Activated CD4-positive, alpha-beta T cell treated with anti-CD3 and anti-CD28 coated beads, Interleukin-2, amount 10 ng/mL, durations not matched to agents 7 days and 5 days (primary cell): Measurements from ENCODE around the gene ATP6V1B1. TPM values are rescaled to one million over a fixed set of nuclear protein-coding genes. Genes with fewer than 3 reads are reported as not detected.

ENCODE experiments used
- CTCF ChIA-PET: fragments of 350-600 bp; sonication (Branson Sonifier 250); formaldehyde crosslinking; loops from one replicate; lab custom pipeline; 2021; ENCODE audit warnings: antibody characterized with exemption; lab: Charles Lee
- POLR2A ChIA-PET: fragments of 350-600 bp; sonication (Branson Sonifier 250); formaldehyde crosslinking; loops from one replicate; lab custom pipeline; 2021; ENCODE audit warnings: antibody characterized with exemption; lab: Charles Lee
- DNase-seq: peaks from one replicate; pipeline ENCODE4 v3.0.0-alpha.2; 2020
- H3K27ac Mint-ChIP-seq: one replicate; pipeline ENCODE4 v1.8.0; 2021; ENCODE audit warnings: mild to moderate bottlenecking, moderate library complexity, mixed read lengths
- H3K27me3 Mint-ChIP-seq: one replicate; pipeline ENCODE4 v1.8.0; 2021; ENCODE audit warnings: mixed read lengths
- H3K36me3 Mint-ChIP-seq: one replicate; pipeline ENCODE4 v1.8.0; 2021; ENCODE audit warnings: low read depth, mixed read lengths
- H3K4me1 Mint-ChIP-seq: one replicate; pipeline ENCODE4 v1.8.0; 2021; ENCODE audit warnings: mixed read lengths
- H3K4me3 Mint-ChIP-seq: one replicate; pipeline ENCODE4 v1.8.0; 2021; ENCODE audit warnings: mild to moderate bottlenecking, moderate library complexity, mixed read lengths
- H3K9me3 Mint-ChIP-seq: one replicate; pipeline ENCODE4 v1.8.0; 2021; ENCODE audit warnings: mixed read lengths
- total RNA-seq, 2 experiments: library from RNA; stranded (reverse); gene quantifications; one replicate each; pipeline ENCODE4 v1.2.3, GENCODE V29; 2021

Gene ATP6V1B1
- total RNA-seq = not detected

- CTCF ChIA-PET = interaction anchor here (1.6 kb wide), 1 partner anchor 13 kb away, joined by 3 read pairs; no protein-coding TSS in a partner anchor
- H3K36me3 Mint-ChIP-seq = no peaks in the 10 kb centered on the region
Measured at GRCh38 chr2:70935468-70936164, at the start of gene ATP6V1B1. TSS of gene ATP6V1B1 (plus strand) at chr2:70935900. CDS start at chr2:70935955, 55 bp downstream.

DNA sequence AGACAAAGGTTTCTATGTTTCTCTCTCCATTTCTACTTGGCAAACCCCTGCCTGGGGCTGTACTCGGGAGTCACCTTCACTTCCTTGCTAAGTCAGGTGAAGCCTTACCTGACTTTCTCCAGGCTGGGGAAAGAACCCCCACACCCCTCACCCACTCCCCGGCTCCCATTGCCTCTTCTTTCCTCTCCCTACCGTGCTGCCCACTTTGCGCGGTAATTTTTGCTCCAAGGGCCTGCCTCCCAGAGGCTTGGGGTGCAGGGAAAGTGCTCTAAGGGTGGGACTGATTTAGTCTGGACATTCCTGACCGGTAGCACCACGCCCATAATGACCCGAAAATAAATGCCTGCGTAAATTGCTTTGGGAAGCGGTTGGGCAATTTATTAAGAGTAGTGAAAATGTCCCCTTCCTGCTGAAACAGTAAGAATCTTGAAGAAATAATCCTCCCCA lies 49.1 kb upstream of the ATP6V1B1 start:
- H3K27ac Mint-ChIP-seq = no peak overlapping the region
- ChIA-PET CTCF (no interaction called here), POLR2A (no interaction called here)
- no peaks in the 10 kb centered on the region for H3K9me3 Mint-ChIP-seq
- H3K4me1 Mint-ChIP-seq = peaks cover 29% of the 10 kb centered on the region
- peaks cover 7% of the 10 kb centered on the region for H3K36me3 Mint-ChIP-seq
- peaks cover 91% of the 10 kb centered on the region for H3K27me3 Mint-ChIP-seq
- DNase-seq = no peak
- H3K4me3 Mint-ChIP-seq = peak overlapping the region; percentile 58

More at GRCh38 chr2:70935468-70936164, at the start of gene ATP6V1B1:
- no peak for DNase-seq
- Mint-ChIP-seq H3K27me3 (peaks cover 16% of the 10 kb centered on the region), H3K9me3 (no peaks in the 10 kb centered on the region), H3K27ac (no peak within 1 kb of the TSS), H3K4me3 (no peak within 1 kb of the TSS), H3K4me1 (no peaks in the 10 kb centered on the region)
- POLR2A ChIA-PET = no interaction called here

GRCh38 chr2:70887208-70887549 lies 48.5 kb upstream of the ATP6V1B1 start:
- Mint-ChIP-seq H3K36me3 (peaks cover 7% of the 10 kb centered on the region), H3K27me3 (peaks cover 91% of the 10 kb centered on the region), H3K9me3 (no peaks in the 10 kb centered on the region), H3K27ac (peak overlapping the region; percentile 39), H3K4me3 (peak overlapping the region; percentile 58), H3K4me1 (peaks cover 29% of the 10 kb centered on the region)
- ChIA-PET CTCF (no interaction called here), POLR2A (no interaction called here)
- DNase-seq = no peak

DNA sequence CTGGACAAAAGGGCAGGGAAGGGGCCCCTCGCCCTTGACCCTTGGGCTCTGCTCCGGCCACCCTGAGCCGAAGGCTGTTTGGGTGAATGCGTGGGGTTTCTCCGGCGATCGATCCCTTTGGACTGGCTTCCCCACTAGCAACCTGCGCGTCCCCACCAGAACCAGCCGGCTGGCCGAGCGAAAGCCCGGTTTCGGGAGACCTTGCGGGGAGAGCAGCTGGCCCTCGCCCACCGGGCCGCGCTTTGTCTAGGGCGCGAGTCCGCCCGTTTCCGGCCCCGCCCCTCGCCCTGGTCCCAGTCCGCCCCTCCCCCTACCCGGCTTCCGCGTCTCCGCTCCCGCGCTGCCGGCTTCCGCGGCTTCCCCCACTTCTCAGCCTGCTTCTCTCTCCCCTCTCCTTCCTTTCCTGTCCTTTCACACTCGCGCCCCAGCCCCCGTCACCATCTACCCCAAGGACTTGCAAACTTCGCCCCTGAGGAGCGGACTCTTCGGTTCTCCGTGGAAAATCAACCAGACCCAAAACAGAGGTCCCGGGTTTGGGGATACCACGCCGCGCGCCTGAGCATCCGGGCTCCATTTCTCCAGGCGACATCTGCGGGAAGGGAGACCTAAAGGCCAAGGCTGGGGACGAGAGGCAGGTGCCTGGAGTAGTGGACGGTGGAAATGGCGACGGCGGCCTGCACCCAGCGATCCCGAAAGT lies 48.0 kb upstream of the ATP6V1B1 start:
- H3K9me3 Mint-ChIP-seq = no peaks in the 10 kb centered on the region
- peak overlapping the region; percentile 58 for H3K4me3 Mint-ChIP-seq
- peaks cover 29% of the 10 kb centered on the region for H3K4me1 Mint-ChIP-seq
- peaks cover 7% of the 10 kb centered on the region for H3K36me3 Mint-ChIP-seq
- ChIA-PET POLR2A (no interaction called here), CTCF (interaction anchor here (0.7 to 1.0 kb wide), 3 partner anchors 14 to 469 kb away, joined by 3 read pairs; no protein-coding TSS in a partner anchor)
- peaks cover 92% of the 10 kb centered on the region for H3K27me3 Mint-ChIP-seq
- H3K27ac Mint-ChIP-seq = peak overlapping the region; percentile 62
- DNase-seq = peak; percentile 19

DNA sequence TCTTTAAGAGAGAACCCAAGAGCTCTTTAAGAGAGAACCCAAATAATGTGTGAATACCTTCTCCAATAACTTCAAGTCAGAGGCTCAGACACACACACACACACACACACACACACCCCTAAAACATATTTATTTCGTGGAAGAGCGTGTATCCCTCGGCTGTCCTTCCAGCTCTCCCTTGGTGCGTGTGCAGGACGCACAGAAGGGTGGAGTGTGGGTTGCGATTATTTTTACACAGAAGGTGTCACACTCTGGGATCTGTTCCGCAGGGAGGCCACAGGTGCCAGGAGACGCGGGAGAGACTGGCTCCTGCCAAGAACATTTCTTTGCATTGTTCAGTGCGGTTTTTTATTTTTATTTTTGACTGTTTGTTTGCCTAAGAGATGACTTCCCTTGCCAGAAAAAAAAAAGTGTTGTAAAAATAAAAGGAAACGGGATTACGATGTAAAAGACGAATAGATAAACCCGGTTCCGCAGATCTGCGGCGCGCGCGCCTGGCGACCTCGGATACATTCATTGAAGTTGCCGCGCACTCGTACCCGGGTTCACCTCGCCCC lies 47.3 kb upstream of the ATP6V1B1 start:
- DNase-seq = no peak
- Mint-ChIP-seq H3K4me1 (peaks cover 29% of the 10 kb centered on the region), H3K27me3 (peaks cover 90% of the 10 kb centered on the region), H3K27ac (peak overlapping the region; percentile 62), H3K9me3 (no peaks in the 10 kb centered on the region), H3K36me3 (peaks cover 7% of the 10 kb centered on the region), H3K4me3 (peak overlapping the region; percentile 58)
- ChIA-PET CTCF (interaction anchor here (0.7 to 1.2 kb wide), 5 partner anchors 8 to 468 kb away, joined by 3 read pairs; no protein-coding TSS in a partner anchor), POLR2A (no interaction called here)

DNA sequence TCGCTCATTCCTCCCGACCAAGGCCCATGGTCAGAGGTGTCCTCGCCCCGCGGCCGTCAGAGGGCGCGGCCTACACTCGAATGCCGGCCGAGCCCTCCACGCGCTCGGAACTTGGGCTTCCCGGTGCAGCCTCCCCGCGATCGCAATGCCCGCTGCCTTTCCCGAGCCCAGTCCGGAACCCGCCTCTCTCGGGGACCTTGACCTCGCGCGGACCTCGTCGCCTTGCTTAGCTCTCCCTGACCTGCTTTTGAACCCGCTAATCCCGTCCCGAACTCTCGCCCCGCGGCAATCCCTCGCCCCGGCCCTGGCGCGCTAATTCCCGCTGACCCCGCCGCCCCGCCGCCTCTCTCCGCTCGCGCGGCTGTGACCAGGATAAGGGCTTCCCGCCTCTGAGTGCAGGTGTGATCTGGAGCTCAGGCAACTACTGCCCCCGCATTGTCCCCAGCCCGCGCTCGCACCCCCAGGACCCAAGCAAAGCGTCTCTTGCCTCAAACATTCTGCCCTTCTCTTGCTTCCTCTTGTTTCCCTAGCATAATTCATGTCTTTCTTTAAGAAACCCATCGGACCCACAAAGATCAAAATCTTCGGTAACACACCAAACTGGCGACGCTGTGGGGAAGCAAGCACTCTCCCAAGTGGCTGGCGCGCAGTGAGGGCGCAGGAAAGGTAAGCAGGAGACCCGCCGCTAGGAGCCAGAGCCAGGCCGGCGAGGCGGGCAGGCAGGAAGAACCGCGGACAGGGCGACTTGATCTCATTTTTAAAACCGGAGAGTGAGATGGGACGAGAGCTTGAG lies 46.6 kb upstream of the ATP6V1B1 start:
- H3K9me3 Mint-ChIP-seq = no peaks in the 10 kb centered on the region
- CTCF ChIA-PET = interaction anchor here (0.8 to 1.4 kb wide), 3 partner anchors 9 to 18 kb away, joined by 3 to 4 read pairs (median 3); no protein-coding TSS in a partner anchor

GRCh38 chr2:70889716-70890037 lies 46.0 kb upstream of the ATP6V1B1 start:
- no peak overlapping the region for H3K4me3 Mint-ChIP-seq

More for the DNA sequence above, 46.6 kb upstream of the ATP6V1B1 start:
- peaks cover 91% of the 10 kb centered on the region for H3K27me3 Mint-ChIP-seq
- POLR2A ChIA-PET = no interaction called here
- H3K36me3 Mint-ChIP-seq = peaks cover 7% of the 10 kb centered on the region
- H3K27ac Mint-ChIP-seq = peak overlapping the region; percentile 74
- H3K4me1 Mint-ChIP-seq = peaks cover 29% of the 10 kb centered on the region
- no peak for DNase-seq
- H3K4me3 Mint-ChIP-seq = peak overlapping the region; percentile 60

GRCh38 chr2:70890469-70891065 lies 45.1 kb upstream of the ATP6V1B1 start:
- DNase-seq = no peak
- peaks cover 29% of the 10 kb centered on the region for H3K4me1 Mint-ChIP-seq
- H3K36me3 Mint-ChIP-seq = peaks cover 7% of the 10 kb centered on the region
- H3K4me3 Mint-ChIP-seq = no peak overlapping the region
- ChIA-PET CTCF (interaction anchor here (0.9 to 1.4 kb wide), 2 partner anchors 19 kb away, joined by 3 to 4 read pairs; no protein-coding TSS in a partner anchor), POLR2A (no interaction called here)
- H3K27me3 Mint-ChIP-seq = peaks cover 91% of the 10 kb centered on the region
- H3K9me3 Mint-ChIP-seq = no peaks in the 10 kb centered on the region
- H3K27ac Mint-ChIP-seq = no peak overlapping the region

More at GRCh38 chr2:70889716-70890037, 46.0 kb upstream of the ATP6V1B1 start:
- ChIA-PET POLR2A (no interaction called here), CTCF (interaction anchor here (1.2 to 1.4 kb wide), 2 partner anchors 9 to 19 kb away, joined by 3 to 4 read pairs; no protein-coding TSS in a partner anchor)
- peaks cover 92% of the 10 kb centered on the region for H3K27me3 Mint-ChIP-seq
- H3K4me1 Mint-ChIP-seq = peaks cover 29% of the 10 kb centered on the region
- H3K9me3 Mint-ChIP-seq = no peaks in the 10 kb centered on the region
- H3K27ac Mint-ChIP-seq = no peak overlapping the region
- H3K36me3 Mint-ChIP-seq = peaks cover 7% of the 10 kb centered on the region
- DNase-seq = no peak

- DNase-seq = no peak
- Mint-ChIP-seq H3K9me3 (no peaks in the 10 kb centered on the region), H3K4me3 (no peak overlapping the region), H3K27me3 (peaks cover 95% of the 10 kb centered on the region), H3K36me3 (peaks cover 7% of the 10 kb centered on the region), H3K27ac (no peak overlapping the region), H3K4me1 (peaks cover 27% of the 10 kb centered on the region)
- ChIA-PET CTCF (interaction anchor here (1.1 kb wide), 1 partner anchor 42 kb away, joined by 3 read pairs; no protein-coding TSS in a partner anchor), POLR2A (no interaction called here)
Measured at GRCh38 chr2:70891572-70892357, 43.9 kb upstream of the ATP6V1B1 start.

DNA sequence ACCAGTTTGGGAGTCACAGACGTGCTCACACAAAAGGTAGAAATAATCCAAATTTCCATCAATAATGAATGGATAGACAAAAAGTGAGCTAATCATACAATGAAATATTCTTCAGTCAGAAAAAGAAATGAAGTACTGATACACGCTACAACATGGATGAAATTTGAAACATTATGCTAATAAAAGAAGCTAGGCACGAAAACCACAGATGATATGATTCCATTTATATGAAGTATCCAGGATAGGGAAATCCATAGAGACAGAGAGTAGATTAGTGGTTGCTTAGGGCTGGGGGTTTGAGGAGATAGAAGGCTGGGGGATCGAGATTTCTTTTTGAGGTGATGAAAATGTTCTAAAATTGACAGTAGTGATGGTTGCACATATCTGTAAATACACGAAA lies 43.0 kb upstream of the ATP6V1B1 start:
- H3K36me3 Mint-ChIP-seq = peaks cover 3% of the 10 kb centered on the region
- CTCF ChIA-PET = interaction anchor here (1.1 to 1.2 kb wide), 2 partner anchors 30 to 43 kb away, joined by 3 read pairs; no protein-coding TSS in a partner anchor
- POLR2A ChIA-PET = no interaction called here
- no peak for DNase-seq
- no peak overlapping the region for H3K27ac Mint-ChIP-seq
- no peaks in the 10 kb centered on the region for H3K9me3 Mint-ChIP-seq
- peaks cover 21% of the 10 kb centered on the region for H3K4me1 Mint-ChIP-seq
- H3K27me3 Mint-ChIP-seq = peaks cover 96% of the 10 kb centered on the region
- no peak overlapping the region for H3K4me3 Mint-ChIP-seq

DNA sequence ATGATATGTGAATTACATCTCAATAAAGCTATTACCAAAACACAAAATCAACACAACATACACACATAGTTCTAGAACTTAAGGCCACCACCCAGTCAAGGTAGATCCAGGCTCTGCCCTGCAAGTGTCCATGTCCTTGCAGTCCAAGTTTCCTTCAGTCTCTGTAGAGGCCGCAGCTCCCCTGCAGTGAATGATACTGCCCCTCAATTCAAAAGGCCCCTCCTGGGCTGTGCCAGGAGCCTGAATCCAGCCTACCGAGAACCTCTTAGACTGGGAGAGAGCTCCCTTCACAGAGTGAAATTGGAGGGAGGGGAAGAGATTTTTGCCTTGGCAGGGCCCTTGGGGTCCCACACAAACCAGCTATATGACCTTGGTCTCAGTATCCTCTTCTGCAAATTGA lies 42.5 kb upstream of the ATP6V1B1 start:
- CTCF ChIA-PET = interaction anchor here (1.1 to 1.2 kb wide), 2 partner anchors 30 to 43 kb away, joined by 3 read pairs; no protein-coding TSS in a partner anchor
- POLR2A ChIA-PET = no interaction called here
- H3K27me3 Mint-ChIP-seq = peaks cover 96% of the 10 kb centered on the region

More for the DNA sequence above, 42.5 kb upstream of the ATP6V1B1 start:
- Mint-ChIP-seq H3K27ac (no peak overlapping the region), H3K36me3 (peaks cover 3% of the 10 kb centered on the region), H3K9me3 (no peaks in the 10 kb centered on the region), H3K4me1 (peaks cover 17% of the 10 kb centered on the region), H3K4me3 (no peak overlapping the region)
- no peak for DNase-seq
